ENCODE measurements around the gene ZNF81.

DNA sequence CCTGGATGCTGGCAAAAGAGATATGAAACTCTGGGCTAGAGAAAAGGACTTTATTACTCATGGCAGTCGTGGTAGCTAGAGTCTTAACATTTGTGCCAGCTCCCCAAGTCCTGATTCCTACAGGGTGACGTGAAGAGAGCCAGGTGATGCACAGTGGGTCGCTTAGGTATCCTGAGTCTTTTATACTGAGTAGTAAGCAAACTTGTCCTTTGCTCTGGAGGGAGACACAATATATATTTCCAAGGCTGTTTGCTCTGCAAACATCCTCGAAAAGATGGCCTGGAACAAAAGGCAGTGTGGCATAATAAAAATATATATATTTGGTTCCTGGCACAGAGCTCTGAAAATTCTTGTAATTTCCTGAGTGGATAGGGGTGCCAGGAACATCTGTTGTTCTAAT, 23.0 kb downstream of the ZNF81 start:
- TF ChIP-seq, protein P1, sequence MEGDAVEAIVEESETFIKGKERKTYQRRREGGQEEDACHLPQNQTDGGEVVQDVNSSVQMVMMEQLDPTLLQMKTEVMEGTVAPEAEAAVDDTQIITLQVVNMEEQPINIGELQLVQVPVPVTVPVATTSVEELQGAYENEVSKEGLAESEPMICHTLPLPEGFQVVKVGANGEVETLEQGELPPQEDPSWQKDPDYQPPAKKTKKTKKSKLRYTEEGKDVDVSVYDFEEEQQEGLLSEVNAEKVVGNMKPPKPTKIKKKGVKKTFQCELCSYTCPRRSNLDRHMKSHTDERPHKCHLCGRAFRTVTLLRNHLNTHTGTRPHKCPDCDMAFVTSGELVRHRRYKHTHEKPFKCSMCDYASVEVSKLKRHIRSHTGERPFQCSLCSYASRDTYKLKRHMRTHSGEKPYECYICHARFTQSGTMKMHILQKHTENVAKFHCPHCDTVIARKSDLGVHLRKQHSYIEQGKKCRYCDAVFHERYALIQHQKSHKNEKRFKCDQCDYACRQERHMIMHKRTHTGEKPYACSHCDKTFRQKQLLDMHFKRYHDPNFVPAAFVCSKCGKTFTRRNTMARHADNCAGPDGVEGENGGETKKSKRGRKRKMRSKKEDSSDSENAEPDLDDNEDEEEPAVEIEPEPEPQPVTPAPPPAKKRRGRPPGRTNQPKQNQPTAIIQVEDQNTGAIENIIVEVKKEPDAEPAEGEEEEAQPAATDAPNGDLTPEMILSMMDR (IDR thresholded peaks at IDR 0.05; ENCODE audit: low read depth, low read length), result no peak
- TF ChIP-seq EZH2phosphoT487 (IDR thresholded peaks at IDR 0.05; ENCODE audit: low read depth), result no peak

Measured in OCI-LY3 (cell line).